Measurements from ENCODE around the gene ZNF683.

DNA sequence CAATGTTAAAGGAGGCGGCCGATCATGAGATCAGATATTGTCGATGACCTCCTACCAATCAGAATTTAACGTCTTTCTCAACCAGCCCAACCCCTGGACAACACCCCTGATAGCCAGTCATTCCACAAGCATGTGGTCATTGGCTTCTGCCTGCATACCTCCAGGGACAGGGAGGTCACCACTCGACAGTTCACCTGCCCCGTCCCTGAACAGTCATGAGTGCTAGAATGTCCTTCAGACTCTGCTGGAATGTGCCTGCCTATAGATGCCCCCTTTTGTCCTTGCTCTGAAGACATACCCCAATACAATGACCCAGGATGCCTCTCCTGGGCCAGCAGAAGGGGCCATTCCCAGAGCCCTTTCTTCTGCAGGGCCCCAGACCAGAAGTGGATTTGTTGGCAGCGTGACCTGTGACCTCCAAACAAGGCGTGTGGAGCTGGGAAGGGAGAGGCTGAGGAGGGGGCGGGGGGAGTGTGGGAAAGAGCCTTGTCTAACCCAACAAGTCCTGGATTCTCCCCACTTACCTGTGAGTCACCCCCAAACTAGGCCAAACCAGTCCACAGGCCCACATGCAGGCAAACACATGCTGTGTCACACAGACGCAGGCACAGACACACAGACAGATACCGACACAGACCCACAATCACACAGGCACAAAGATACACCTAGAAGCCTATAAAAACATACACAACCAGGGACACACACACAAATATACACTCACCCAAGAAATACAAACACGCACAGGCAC, 20.8 kb downstream of the ZNF683 start:
- TF ChIP-seq REST (IDR thresholded peaks at IDR 0.05; ENCODE audit: insufficient replicate concordance, low read depth), result no peak
- TF ChIP-seq SPI1 (IDR thresholded peaks at IDR 0.05; ENCODE audit: borderline replicate concordance, low read depth), result no peak
- no peak for TF ChIP-seq POLR2AphosphoS5 (IDR thresholded peaks at IDR 0.05; ENCODE audit: low read depth)
- TF ChIP-seq, protein P1, sequence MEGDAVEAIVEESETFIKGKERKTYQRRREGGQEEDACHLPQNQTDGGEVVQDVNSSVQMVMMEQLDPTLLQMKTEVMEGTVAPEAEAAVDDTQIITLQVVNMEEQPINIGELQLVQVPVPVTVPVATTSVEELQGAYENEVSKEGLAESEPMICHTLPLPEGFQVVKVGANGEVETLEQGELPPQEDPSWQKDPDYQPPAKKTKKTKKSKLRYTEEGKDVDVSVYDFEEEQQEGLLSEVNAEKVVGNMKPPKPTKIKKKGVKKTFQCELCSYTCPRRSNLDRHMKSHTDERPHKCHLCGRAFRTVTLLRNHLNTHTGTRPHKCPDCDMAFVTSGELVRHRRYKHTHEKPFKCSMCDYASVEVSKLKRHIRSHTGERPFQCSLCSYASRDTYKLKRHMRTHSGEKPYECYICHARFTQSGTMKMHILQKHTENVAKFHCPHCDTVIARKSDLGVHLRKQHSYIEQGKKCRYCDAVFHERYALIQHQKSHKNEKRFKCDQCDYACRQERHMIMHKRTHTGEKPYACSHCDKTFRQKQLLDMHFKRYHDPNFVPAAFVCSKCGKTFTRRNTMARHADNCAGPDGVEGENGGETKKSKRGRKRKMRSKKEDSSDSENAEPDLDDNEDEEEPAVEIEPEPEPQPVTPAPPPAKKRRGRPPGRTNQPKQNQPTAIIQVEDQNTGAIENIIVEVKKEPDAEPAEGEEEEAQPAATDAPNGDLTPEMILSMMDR (IDR thresholded peaks at IDR 0.05; ENCODE audit: insufficient read depth, low read length), result no peak
